Activated T-helper 1 cell treated with Interleukin-2 at 50 U/mL for 16 hours (primary cell): ENCODE data around the gene SPOCK1.
"Not testable (repeated sequence)": the region's sequence is repeated elsewhere in the genome, so short reads cannot be mapped to it uniquely, and the experiment has no call there.

Experiments used
- DNase-seq: peaks from one replicate; pipeline ENCODE4 v3.0.0-alpha.2; 2020; ENCODE audit warnings: low read depth

SPOCK1 gene

DNA sequence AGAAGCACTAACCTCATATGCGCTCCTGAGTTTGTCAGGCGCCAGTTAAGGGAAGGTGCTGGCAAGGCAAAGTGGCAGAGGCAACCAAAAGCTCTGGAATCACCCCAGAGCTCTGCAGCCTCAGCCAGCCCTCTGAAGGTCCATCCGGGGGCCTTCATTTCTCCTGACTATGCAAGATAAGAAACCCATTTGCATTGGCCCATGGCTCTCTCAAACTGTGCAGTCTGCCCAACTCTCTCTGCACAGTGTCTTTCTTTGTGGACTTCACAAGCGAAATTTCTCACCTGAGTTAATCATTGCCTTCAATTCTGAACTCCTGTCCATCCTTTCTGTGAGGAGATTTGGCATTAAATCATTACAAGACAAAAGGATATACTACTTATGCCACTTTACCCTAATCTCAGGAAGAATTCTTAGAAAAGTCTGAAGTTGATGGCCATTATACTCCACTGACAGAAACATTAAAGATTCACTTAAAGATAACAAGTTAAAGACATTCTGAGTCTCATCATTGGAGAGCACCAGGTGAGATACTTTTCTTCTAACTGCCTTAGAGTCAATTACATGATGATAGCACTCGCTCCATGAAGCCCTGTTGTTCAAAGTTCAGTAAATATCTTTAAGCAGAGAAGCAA, 235.6 kb downstream of the SPOCK1 start:
- DNase-seq = no peak

DNA sequence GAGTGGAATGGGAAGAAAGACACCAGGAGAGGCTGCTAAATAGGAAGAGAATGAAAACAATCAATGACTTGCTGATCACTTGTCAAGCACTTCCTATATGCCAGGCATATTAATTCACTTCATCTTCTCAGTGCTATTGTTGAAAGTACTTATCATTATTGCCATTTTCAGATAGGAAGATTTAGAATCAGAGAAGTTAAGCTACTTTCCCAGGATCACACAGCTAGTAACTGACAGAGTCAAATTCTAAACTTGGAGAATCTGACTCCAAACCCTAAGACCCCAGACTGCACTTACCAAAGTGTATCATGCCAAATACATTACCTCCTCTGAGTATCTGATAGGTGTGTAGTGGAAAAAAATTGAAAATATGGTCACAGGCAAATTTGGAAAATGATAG, 236.3 kb downstream of the SPOCK1 start:
- DNase-seq = no peak

DNA sequence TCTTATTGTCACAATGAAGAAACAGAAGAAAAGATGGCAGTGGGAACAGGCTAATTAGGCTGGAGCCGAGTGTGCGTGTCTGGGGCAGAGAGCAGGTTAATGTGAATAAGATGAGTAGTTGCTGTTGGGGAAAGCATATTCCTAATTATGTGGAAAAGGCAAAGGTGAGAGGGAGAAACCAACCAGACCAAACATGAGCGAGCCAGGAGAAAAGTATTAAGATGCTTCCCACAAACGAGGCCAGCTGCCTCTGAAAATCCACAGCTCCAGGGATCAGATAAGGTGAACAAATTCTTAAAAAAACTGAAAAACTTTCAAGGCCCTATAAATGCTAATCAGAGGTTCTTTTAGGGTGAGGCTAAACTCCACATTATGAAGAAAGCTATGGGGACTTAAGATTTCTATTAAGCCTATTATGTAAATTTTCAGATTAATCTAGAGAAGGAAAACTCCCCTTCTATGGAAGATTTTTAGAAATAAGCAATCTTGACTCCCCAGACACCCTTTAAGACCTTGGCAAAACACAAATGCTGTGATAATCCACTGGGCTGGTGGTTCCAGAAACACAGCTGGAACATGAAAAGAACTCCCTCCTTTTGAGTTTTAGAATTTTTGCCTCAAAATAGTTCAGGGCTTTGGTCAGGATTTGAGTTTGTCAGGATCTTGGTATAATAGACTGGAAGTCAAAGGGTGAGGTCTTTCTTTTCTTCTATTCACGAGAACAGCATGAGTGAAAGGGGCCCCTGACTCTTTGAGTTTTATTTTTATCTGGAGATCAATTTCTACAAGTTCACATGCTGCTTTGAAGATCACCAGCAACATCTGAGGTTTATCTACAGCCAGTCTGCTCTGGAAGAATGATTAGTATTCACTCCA, 238.1 kb downstream of the SPOCK1 start:
- no peak for DNase-seq

DNA sequence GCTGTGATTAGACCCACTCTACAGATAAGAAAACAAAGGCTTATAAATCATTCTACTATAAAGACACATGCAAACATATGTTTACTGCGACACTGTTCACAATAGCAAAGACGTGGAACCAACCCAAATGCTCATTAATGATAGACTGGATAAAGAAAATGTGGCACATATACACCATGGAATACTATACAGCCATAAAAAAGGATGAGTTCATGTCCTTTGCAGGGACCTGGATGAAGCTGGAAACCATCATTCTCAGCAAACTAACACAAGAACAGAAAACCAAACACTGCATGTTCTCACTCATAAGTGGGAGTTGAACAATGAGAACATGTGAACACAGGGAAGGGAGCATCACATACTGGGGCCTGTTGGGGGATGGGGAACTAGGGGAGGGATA, 240.0 kb downstream of the SPOCK1 start:
- not testable (repeated sequence) for DNase-seq

DNA sequence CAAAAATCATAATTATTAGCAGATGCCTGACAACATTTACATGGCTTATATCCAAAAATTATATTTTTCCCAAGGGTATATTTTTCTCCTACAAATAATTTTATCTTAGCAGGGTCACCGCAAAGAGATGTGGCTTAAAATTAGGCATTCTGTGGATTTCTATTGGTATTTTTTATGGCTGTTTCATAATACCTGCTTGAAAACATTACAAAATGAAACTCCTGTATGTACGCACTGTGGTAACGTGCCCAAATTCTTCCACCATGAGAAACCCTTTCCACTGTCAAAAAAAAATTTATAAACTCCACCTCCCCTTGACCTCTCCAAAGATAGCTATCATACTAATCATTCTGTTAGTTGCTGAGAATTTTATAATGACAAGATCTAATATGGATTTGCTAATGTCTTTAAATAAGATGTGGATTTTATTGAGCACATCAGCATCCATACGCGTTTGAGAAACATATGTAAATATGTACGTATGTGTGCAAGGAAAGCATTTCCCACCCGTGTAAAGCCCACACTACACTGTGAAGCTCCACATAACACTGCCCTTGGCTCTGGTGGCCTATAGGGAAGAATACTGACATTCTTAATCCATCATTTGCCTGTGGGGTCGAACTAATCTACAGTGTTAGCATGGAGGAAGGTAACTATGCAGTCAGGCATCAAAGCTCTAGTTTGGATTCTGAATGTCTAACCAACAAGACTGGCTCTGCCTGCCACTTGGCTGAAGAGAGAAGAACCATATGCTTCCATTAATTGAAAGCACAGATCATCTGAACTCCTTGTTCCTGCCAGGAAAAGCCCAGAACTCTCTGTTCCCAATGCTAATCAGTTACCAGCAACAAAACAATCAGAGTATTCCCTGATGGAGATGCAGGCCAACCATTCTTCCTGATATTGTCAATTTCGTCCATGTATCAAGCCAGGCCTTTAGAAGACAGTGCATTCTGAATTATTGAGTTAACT, 244.7 kb downstream of the SPOCK1 start:
- no peak for DNase-seq

DNA sequence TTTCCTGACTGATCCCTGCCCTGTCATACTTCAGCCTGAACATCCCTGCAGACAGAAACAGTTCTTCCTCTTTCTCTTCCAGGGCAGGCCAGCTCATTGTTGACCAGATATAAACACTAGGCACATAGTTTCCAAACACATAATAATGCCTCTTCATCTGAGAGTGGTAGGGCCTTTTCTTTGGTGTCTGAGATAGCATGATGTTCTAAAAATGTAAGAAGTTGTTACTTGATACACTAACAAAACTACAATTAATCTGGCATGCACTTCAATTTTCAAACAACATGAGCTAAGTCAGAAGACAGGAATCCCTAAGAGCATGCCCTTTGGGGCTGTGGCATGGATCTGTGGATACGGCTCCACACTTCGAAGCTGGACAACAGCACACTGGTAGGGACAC, 246.6 kb downstream of the SPOCK1 start:
- no peak for DNase-seq

DNA sequence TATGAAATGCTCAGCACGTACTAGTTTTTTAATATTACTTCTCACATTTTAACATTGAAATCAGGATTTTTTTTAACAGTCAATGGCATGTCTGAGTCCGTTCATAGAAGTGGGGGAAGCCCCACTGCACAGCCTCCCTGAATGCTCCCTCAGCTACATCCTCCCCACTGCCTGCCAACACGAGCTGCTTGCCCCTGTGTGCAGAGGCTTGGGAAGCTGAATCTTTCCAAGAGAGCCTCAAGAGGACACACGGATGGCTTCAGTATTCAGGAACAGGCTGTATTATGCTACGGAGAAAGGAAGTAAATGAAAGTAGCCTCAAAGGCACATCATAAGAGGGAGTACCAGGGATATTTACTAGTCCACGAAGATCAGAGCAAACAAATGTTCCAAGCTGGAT, 248.7 kb downstream of the SPOCK1 start:
- no peak for DNase-seq

DNA sequence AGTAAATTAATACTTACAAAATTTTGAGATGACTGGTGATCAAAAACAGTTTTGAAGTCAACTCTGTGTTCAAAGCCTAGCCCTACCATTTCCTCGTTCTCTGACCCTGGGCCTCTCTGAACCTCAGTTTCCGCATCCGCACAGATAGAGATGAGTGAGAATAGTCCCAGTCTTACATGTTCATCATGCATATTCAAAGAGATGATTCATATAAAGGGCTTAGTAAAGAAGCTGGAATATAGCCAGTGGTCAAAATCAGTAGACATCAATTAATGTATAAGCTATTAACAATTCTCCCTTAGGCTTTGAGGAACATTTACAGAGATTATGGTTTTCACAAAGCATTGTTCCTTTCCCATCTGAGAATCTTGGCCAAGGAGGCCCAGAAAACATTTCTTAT, 250.6 kb downstream of the SPOCK1 start:
- no peak for DNase-seq

DNA sequence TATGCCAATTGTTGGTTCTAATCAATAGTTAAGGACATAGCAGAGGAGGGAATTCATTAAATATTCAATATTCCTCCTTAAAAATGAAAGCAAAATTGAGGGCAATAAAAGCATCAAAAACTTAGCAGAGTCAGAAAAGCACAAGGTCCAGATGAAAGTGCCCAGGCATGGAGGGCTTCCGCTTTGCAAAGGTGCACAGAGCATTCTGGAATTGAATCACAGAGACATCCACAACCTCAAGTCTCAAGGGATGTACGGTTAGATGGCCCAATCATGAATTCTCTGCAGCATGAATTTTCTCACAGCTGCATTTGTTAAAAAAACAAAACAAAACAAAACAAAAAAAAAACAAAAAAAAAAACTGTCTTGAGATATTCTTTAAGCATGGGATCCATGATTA, 253.7 kb downstream of the SPOCK1 start:
- no peak for DNase-seq

DNA sequence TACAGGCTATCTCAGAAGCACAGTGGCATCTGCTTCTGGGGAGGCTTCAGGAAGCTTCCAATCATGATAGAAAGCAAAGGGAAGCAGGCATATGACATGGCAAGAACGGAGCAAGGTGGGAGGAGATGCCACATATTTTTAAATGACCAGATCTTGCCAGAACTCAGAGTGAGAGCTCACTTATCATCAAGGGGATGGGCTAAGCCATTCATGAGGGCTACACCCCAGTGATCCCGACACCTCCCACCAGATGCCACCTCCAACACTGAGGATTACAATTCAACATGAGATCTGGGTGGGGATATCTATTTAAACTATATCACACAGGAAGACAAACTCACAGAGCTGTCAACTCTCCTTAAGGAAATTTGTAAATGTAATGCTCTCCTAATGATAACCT, 258.8 kb downstream of the SPOCK1 start:
- no peak for DNase-seq

DNA sequence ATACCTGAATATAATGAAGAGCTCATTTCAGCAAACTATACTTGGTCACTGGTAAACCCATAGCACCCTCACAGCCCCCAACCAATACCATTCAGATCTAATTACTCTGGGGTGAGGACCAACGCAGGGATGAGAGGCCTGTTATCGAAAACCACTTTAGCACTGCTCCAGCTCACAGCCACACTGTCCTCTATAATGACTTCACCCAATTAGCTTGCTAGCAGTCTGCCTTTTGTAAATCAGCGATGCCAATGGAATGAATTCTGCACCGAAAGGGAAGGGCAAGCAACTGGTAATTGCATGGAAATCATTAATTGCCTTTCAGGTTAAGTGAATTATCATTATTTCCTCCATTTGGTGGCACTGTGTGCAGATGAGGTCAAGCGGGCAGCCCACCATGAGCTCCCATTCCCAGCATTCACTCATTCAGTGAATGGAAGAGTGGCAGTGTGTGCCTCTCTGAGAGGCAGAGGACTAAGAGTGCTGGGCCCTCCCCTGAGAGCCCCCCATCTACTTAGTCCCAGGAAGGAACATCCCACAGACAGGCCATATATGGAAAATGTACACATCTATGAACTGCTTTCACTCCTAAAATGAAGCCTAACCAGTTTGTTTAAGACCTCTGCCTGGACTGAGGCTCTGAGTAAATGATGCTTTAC, 262.1 kb downstream of the SPOCK1 start:
- no peak for DNase-seq

DNA sequence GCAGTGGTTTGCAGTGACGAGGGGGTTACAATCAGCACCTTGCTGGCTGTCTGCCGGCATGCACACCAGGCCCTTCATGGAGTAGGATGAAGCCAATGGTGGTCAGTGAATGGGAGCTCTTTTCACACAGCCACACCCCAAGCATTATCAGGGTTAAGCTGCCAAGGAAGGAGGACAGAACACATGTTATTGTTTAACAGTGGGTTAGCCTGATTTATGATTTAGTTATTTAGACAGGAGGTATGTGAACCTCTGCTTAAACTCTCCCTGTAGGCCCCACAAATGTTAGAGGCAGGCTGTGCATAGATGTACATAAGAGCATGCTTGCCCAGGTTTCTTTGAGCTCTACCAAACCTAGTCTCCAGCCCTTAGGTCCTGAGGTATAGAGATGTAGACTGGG, 262.9 kb downstream of the SPOCK1 start:
- no peak for DNase-seq

DNA sequence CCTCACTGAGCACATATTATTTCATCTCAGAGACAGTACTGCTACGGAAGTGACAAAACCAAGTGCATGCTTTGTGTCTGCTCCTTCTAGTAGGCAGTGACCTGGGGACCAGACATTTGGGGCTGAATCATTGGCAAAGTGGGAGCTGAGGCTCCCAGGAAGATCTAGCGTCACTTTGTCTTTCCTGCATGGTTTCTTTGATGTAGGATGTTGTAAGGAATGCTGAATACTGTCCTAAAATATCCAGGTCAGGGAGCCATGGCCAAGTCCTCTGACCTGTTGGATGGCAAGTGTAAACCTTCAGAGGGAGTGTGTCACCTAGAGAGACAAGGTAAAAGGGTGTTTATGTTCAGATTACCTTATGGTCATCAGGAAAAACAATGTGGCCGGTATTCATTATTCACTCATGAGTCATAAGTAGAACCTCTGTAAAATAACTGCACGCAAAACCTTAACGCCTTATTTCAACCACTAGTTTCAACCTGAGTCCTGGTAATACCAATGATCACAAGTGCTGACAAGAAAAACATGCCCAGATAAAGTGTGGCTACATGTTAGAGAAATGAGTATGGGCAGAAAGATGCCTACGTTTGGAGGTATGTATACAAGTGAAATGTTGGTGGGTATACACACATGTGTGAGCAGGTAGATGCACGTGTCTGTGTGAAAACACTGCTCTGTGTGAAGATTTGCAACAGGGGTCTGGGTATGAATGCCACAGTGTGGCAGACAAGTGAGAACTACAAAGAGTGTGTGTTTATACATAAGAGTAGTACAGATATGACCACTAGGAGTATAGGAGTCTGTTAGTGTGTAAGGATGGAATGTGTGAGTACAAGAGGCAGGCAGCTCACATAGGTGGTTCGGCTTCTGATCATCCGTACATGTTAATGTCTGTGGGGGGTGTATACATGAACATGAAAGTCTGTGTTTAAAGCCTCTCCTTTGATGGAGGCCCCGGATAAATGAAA, 263.9 kb downstream of the SPOCK1 start:
- no peak for DNase-seq

DNA sequence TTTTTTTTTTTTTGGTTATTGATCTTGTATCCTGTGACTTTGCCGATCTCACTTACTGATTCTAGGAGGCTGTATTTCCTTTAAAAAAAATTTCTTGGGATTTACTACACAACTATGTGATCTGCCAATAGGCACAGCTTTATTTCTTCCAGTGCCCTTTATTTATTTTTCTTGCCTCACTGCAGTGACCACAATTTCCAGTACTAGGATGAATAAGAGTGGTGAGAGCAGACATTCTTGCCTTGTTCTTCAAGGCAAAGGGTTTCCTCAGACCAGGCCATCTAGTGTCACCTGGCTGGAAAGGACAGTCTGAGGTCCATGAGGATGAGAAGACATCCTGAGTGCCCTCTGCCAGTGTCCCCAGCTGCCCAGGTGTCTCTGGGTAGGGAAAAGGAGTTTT, 265.4 kb downstream of the SPOCK1 start:
- DNase-seq = no peak

DNA sequence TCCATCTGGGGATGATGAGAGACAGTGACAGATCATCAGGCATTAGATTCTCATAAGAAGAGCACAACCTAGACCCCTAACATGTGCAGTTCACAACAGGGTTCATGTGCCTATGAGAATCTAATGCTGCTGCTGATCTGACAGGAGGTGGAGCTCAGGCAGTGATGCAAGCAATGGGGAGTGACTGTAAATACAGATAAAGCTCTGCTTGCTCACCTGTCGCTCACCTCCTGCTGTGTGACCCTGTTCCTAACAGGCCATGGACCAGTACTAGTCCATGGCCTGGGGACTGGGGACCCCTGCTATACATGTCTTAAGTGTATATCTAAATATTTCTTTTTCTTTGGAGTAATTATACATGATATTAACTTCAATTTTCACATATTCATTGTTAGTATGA, 265.8 kb downstream of the SPOCK1 start:
- not testable (repeated sequence) for DNase-seq

DNA sequence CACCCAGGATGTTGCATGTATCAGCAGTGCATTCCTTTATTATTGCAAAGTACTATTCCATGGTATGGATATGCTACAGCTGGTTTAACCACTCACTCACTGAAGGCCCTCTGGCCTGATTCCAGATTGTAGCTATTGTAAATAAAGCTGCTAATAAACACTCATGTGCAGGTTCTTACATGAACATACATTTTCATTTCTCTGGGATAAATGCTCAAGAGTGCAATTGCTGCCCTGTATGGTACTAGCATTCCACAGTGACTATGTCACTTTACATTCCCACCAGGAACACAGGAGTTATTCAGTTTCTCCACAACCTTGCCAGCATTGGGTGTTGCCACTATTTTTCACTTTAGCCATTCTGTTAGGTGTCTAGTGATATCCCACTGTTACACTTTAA, 267.6 kb downstream of the SPOCK1 start:
- no peak for DNase-seq

DNA sequence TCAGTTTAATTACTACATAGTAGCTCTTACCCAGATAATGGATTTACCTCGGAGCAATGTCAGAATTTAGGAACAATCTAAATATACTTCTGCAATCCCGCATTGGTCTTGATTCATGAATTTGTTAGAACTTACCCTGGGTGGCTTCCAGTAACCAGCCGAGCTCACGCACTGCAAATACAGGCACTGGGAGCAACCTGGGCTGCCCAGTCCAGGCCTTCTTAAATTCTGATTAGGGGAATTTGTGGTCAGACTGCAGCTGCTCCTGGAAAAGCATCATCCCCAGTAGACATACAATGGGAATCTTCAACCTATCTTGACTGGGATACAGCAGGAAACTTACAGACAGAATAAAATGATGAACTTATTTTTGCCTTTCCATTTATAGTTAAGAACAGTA, 270.3 kb downstream of the SPOCK1 start:
- DNase-seq = no peak

DNA sequence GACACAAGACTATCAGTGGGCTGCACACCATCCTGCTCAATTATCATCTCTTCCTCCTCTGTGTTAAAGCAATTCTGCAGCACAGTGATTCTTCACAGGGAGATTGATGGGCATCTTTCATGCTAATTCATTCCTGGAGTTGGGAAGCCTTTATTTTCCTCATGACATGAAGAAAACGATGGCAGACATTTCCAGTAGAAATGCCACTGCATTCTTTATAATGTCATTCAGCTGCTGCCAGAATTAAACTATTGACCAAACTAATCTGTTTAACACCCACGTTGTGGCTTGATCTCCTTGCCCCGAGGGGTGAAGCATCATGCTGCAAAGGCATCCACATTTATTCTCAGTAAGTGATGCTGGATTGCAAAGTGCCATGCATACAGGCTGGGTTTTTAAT, 273.0 kb downstream of the SPOCK1 start:
- no peak for DNase-seq

DNA sequence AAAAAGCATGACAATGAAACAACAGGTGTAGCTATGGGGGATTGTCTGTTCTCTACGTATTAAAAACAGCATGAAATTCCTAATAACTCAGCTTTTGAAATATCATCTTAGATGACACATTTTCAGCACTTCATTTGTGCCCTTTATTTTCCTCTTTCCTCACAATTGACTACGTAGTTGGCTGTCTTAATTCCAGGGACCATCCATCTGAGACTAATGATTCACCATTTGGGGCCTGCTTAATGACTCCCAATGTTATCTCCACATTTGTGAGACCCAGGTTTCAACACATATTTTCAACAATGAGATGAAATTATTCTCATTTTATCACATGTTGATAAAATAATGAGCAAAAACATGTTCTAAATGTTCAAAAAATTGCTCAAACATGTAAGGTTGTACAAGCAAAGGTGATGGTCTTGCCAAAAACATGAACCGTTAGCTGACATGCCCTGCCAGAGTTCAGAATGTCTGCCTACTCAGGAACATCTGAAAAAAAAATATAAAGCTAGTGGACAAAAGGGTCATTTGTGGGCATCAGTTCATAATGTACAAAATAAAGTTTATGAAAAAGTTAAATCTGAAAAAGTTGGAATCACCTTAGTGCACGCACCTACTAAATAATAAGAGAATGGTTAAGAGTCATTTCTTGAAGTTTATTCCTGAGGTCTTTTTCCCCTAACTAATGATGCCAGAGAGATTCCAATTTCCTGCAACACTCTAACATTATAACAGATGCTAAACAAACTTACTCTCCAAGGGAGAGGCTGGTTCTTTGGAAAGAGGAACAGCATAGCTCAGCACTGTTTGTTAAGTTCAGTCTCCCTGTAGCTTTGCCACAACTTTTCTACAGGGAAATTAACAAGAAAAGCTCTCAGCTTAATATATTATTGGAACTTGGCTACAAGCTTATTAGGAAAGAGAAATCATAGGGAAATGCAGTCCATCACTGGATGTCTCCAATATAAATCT, 275.5 kb downstream of the SPOCK1 start:
- DNase-seq = no peak

DNA sequence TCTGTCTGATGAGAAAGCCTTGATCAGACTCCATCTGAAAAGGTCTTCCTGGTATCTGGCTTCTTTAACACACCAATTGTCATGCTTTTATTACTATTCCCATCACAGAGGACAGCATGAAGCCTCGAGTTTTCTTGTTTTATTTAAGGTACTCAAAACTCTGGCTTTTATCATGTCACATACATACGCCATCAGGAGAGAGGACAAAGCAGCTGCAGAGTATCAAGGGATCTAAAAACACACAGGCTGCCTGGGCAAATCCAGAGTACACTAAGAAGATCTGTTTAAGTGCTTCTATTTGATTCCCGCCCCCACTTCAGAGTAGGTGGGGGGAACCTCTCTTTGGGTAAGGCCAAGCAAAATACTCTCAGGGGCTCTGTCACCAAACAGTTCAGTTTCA, 277.2 kb downstream of the SPOCK1 start:
- no peak for DNase-seq
